GM12878 (cell line): ENCODE measurements around the gene CFAP54. TPM values are rescaled to one million over a fixed set of nuclear protein-coding genes. Genes with fewer than 3 reads are reported as not detected.

Experiments
- ATAC-seq: fragments of 200-7000 bp; cut with Tn5 transposase; 3 replicates; pipeline ENCODE4 v1.9.1; 2020; ENCODE audit warnings: mild to moderate bottlenecking, moderate library complexity
- BruUV-seq: library from RNA; stranded (reverse); fragments of 400-500 nt; replicated peaks from 2 replicates; lab custom pipeline; 2021; lab: Mats Ljungman, UMichigan
- CTCF ChIA-PET: fragments of 300-600 bp; sonication (Branson Sonifier 250); formaldehyde crosslinking; extraction: SDS; loops from one replicate; lab custom pipeline; 2021; ENCODE audit warnings: inconsistent platforms; lab: Yijun Ruan, JAX
- POLR2A ChIA-PET: fragments of 350-600 bp; formaldehyde crosslinking; extraction: SDS; loops from one replicate; lab custom pipeline; 2021; ENCODE audit warnings: inconsistent platforms; lab: Charles Lee
- RAD21 ChIA-PET: fragments of 300-600 bp; sonication (Branson Sonifier 250); formaldehyde crosslinking; loops from one replicate; lab custom pipeline; 2023; ENCODE audit warnings: antibody characterized with exemption; ENCODE audit not compliant: unreplicated experiment; lab: Charles Lee
- SMC1A ChIA-PET: fragments of 300-600 bp; sonication (Branson Sonifier 250); formaldehyde crosslinking; loops from one replicate; lab custom pipeline; 2023; ENCODE audit not compliant: unreplicated experiment, uncharacterized antibody; lab: Charles Lee
- DNase-seq: peaks from one replicate; pipeline ENCODE4 v3.0.0-alpha.2; 2011; ENCODE audit warnings: low read depth, low spot score
- FAIRE-seq: peaks from 3 replicates; lab custom pipeline; 2011; peaks lifted over from hg19 to GRCh38; lab: Jason Lieb, UNC
- H2AFZ ChIP-seq: 2 replicates; pipeline ENCODE4 v1.6.0; 2011; ENCODE audit warnings: low read depth, low read length, control low read depth; ENCODE audit not compliant: control insufficient read depth
- H3K27ac ChIP-seq: 2 replicates; pipeline ENCODE4 v1.5.1; 2011; ENCODE audit warnings: control low read depth; ENCODE audit not compliant: control insufficient read depth, insufficient read depth
- H3K27me3 ChIP-seq, 2 experiments: replicated peaks in 1 of 2; 2 replicates each; pipeline versions ENCODE4 v1.6.0 to v1.6.1; 2011; ENCODE audit warnings: low read length in 1 of 2; ENCODE audit not compliant: control insufficient read depth in 2 of 2, insufficient read depth in 2 of 2
- H3K36me3 ChIP-seq, 2 experiments: 2 replicates each; pipeline ENCODE4 v1.5.1; 2011; ENCODE audit warnings: low read length in 1 of 2; ENCODE audit not compliant: control insufficient read depth in 2 of 2, insufficient read depth in 2 of 2
- H3K4me1 ChIP-seq: 2 replicates; pipeline ENCODE4 v1.6.1; 2011; ENCODE audit warnings: mild to moderate bottlenecking, low read length, moderate library complexity, mixed read lengths; ENCODE audit not compliant: control insufficient read depth, insufficient read depth
- H3K4me2 ChIP-seq: 2 replicates; pipeline ENCODE4 v1.6.0; 2011; ENCODE audit warnings: control low read depth; ENCODE audit not compliant: control insufficient read depth, insufficient read depth
- H3K4me3 ChIP-seq: fragments of 200-600 bp; sonication (generic); 2 replicates; pipeline ENCODE4 v1.5.1; 2016
- H3K79me2 ChIP-seq: 2 replicates; pipeline ENCODE4 v1.6.0; 2011; ENCODE audit warnings: low read length; ENCODE audit not compliant: control insufficient read depth, insufficient read depth
- H3K9ac ChIP-seq: 2 replicates; pipeline ENCODE4 v1.8.0; 2011; ENCODE audit warnings: low read length, control low read depth, mixed read lengths; ENCODE audit not compliant: control insufficient read depth, insufficient read depth
- H3K9me3 ChIP-seq: replicated peaks from 3 replicates; pipeline ENCODE4 v1.5.1; 2011; ENCODE audit warnings: mild to moderate bottlenecking, low read length; ENCODE audit not compliant: control insufficient read depth, insufficient read depth
- H4K20me1 ChIP-seq: 2 replicates; pipeline ENCODE4 v1.6.0; 2011; ENCODE audit not compliant: control insufficient read depth, insufficient read depth
- KAT2A ChIP-seq: conservative IDR thresholded peaks from 2 replicates; pipeline ENCODE4 v1.6.1; 2011; ENCODE audit warnings: low read depth, low read length; ENCODE audit not compliant: control insufficient read depth
- MLLT1 ChIP-seq: fragments of 450-650 bp; IDR thresholded peaks from 2 replicates; pipeline ENCODE4 v1.6.1; 2016; ENCODE audit warnings: mild to moderate bottlenecking
- RCOR1 ChIP-seq: conservative IDR thresholded peaks from 2 replicates; pipeline ENCODE4 v1.6.1; 2012; ENCODE audit warnings: low read depth, low read length, improper control_type of control experiment
- ZNF207 ChIP-seq: fragments of 450-650 bp; IDR thresholded peaks from 2 replicates; pipeline ENCODE4 v1.6.1; 2014; ENCODE audit warnings: antibody characterized with exemption, mild to moderate bottlenecking, borderline replicate concordance
- ZNF24 ChIP-seq: fragments of 450-650 bp; IDR thresholded peaks from 2 replicates; pipeline ENCODE4 v1.6.1; 2017; ENCODE audit warnings: antibody characterized with exemption, mild to moderate bottlenecking
- ZNF592 ChIP-seq: fragments of 450-650 bp; IDR thresholded peaks from 2 replicates; pipeline ENCODE4 v1.6.1; 2017; ENCODE audit warnings: mild to moderate bottlenecking, moderate library complexity
- WGBS: methylation state at CpG from one replicate; pipeline ENCODE4 v1.1.6; 2016; ENCODE audit warnings: low lambda C conversion rate; ENCODE audit not compliant: insufficient replicate concordance, insufficient coverage; ENCODE audit errors: missing lambda C conversion rate; 5-methylcytosine and 5-hydroxymethylcytosine counted together
- in situ Hi-C: fragments of 300-500 bp; cut with MboI; formaldehyde crosslinking; loops from 9 replicates; pipeline ENCODE4 v1.14.3; 2018; ENCODE audit warnings: mixed read lengths
- intact Hi-C: fragments of 100-400 bp; cut with micrococcal nuclease; formaldehyde crosslinking; loops from one replicate; pipeline ENCODE4 v1.14.2; 2022; ENCODE audit not compliant: unreplicated experiment
- polyA plus RNA-seq, 11 experiments: library from polyadenylated mRNA; depleted of rRNA in 4 of 11; unstranded in 6 of 11; stranded (reverse) in 5 of 11; fragments of >200 nt; fragmentation: Nextera tagmentation in 4 of 11; fragmentation: Illumina TruSeq in 1 of 11; extraction: Ambion mirVana in 4 of 11; extraction: Trizol in 1 of 11; gene quantifications; 1 replicate in 1 of 11; 2 replicates in 10 of 11; pipeline versions ENCODE4 v1.2.1 to v1.2.3, GENCODE V29; 2011 to 2016; ENCODE audit warnings: inconsistent platforms in 2 of 11, missing spikeins in 2 of 11, low read depth in 1 of 11
- total RNA-seq, 4 experiments: library from RNA; depleted of rRNA in 3 of 4; stranded (reverse); fragments of >200 nt in 3 of 4; fragmentation: Illumina TruSeq in 1 of 4; extraction: Trizol in 1 of 4; gene quantifications; 2 replicates each; pipeline versions ENCODE4 v1.2.1 to v1.2.3, GENCODE V29; 2013 to 2021

CFAP54 gene
- total and polyA plus RNA-seq, 10 of the 15 experiments (the other 5 are each of a cell fraction or from before 2014, with no cell fraction given): 0.19 to 1.5 (median 0.56) TPM

- Histone ChIP-seq H4K20me1 (no peaks in the 10 kb centered on the region), H3K27me3 (no peaks in the 10 kb centered on the region), H3K4me2 (peak overlapping the region; percentile 77), H3K79me2 (peaks cover 43% of the 10 kb centered on the region), H2AFZ (peak overlapping the region; percentile 96), H3K27ac (peak overlapping the region; percentile 84)
- no peak for ATAC-seq
- 31% methylated on average over 9 of the region's 9 CpGs for WGBS
- in situ Hi-C loops: no loop called here
- intact Hi-C loops: loop anchor here (10.0 kb wide), 1 partner anchor 78 kb away; no protein-coding TSS in a partner anchor
- RAD21 ChIA-PET: interaction anchor here (1.7 kb wide), 1 partner anchor 11 kb away, joined by 5 read pairs; no protein-coding TSS in a partner anchor
- CTCF ChIA-PET: interaction anchor here (0.6 to 0.9 kb wide), 3 partner anchors 10 to 376 kb away, joined by 3 to 4 read pairs (median 3); no protein-coding TSS in a partner anchor
- TF ChIP-seq ZNF207: no peak
- no peak for TF ChIP-seq ZNF24
- TF ChIP-seq MLLT1: peak; percentile 70; the same call in 1 of the 2 replicates
- no peak for TF ChIP-seq ZNF592
- no peak for TF ChIP-seq RCOR1
- TF ChIP-seq KAT2A: no peak
- TF ChIP-seq, all 136 proteins: peak for 1
- H3K4me3 ChIP-seq: peak overlapping the region; percentile 86
- FAIRE-seq (no peak), DNase-seq (no peak)
- TSS peak; percentile 95 for BruUV-seq
- ChIA-PET SMC1A (interaction anchor here (3.6 kb wide), 1 partner anchor 12 kb away, joined by 15 read pairs; no protein-coding TSS in a partner anchor), POLR2A (interaction anchor here (0.6 to 1.7 kb wide), 4 partner anchors 11 to 324 kb away, joined by 3 to 6 read pairs (median 4); no protein-coding TSS in a partner anchor)
- H3K36me3 ChIP-seq: no peaks in the 10 kb centered on the region
- H3K9ac ChIP-seq: peak overlapping the region; percentile 84
- peaks cover 11% of the 10 kb centered on the region for H3K4me1 ChIP-seq
- no peaks in the 10 kb centered on the region for H3K9me3 ChIP-seq
Measured at GRCh38 chr12:96906498-96906848, 417.1 kb downstream of the CFAP54 start.
